Endothelial cell of umbilical vein (primary cell): ENCODE results near the gene RAD51B. TPM values are rescaled to one million over a fixed set of nuclear protein-coding genes. Genes with fewer than 3 reads are reported as not detected.

Experiments used
- BruUV-seq: library from RNA; stranded (reverse); fragments of 400-500 nt; replicated peaks from 2 replicates; lab custom pipeline; 2021; lab: Mats Ljungman, UMichigan
- CTCF ChIA-PET: fragments of 300-600, 350-600 bp; sonication (Branson Sonifier 250); formaldehyde crosslinking; loops from one replicate; lab custom pipeline; 2021; ENCODE audit warnings: antibody characterized with exemption, inconsistent platforms; lab: Charles Lee
- POLR2A ChIA-PET: fragments of 300-600, 350-600 bp; sonication (Branson Sonifier 250); formaldehyde crosslinking; loops from one replicate; lab custom pipeline; 2021; ENCODE audit warnings: antibody characterized with exemption, inconsistent platforms; lab: Charles Lee
- DNase-seq: peaks from one replicate; pipeline ENCODE4 v3.0.0-alpha.2; 2011; ENCODE audit warnings: low read depth, low spot score
- FAIRE-seq: peaks from 2 replicates; lab custom pipeline; 2011; peaks lifted over from hg19 to GRCh38; lab: Jason Lieb, UNC
- H2AFZ ChIP-seq: 2 replicates; pipeline ENCODE4 v1.6.0; 2012; ENCODE audit warnings: low read depth, low read length, control low read depth, inconsistent platforms
- H3K27ac ChIP-seq: 2 replicates; pipeline ENCODE4 v1.5.1; 2011; ENCODE audit warnings: low read depth, mild to moderate bottlenecking, control low read depth, low read length, moderate library complexity; ENCODE audit not compliant: insufficient read depth
- H3K27me3 ChIP-seq, 2 experiments: 2 replicates each; pipeline versions ENCODE4 v1.6.0 to v1.6.1; 2011; ENCODE audit warnings: low read length in 2 of 2, mixed read lengths in 1 of 2; ENCODE audit not compliant: control insufficient read depth in 2 of 2, insufficient read depth in 2 of 2
- H3K36me3 ChIP-seq, 2 experiments: 2 replicates in 1 of 2; 3 replicates in 1 of 2; pipeline ENCODE4 v1.5.1; 2011; ENCODE audit warnings: low read length in 2 of 2, mild to moderate bottlenecking in 1 of 2, moderate library complexity in 1 of 2; ENCODE audit not compliant: control insufficient read depth in 2 of 2, insufficient read depth in 2 of 2; ENCODE audit errors: extremely low read depth in 1 of 2
- H3K4me1 ChIP-seq: 3 replicates; pipeline ENCODE4 v1.5.1; 2011; ENCODE audit warnings: mild to moderate bottlenecking, low read length; ENCODE audit not compliant: control insufficient read depth, insufficient read depth; ENCODE audit errors: extremely low read depth
- H3K4me2 ChIP-seq: 2 replicates; pipeline ENCODE4 v1.6.1; 2011; ENCODE audit warnings: low read length, control low read depth, mixed read lengths; ENCODE audit not compliant: insufficient read depth
- H3K4me3 ChIP-seq, 3 experiments: fragments of 200-600 bp in 1 of 3; sonication (generic), shearing (Covaris generic) in 1 of 3; replicated peaks in 1 of 3; 2 replicates each; pipeline ENCODE4 v1.5.1; 2011 to 2016; ENCODE audit warnings: control low read depth in 3 of 3, low read length in 3 of 3, mild to moderate bottlenecking in 2 of 3, inconsistent platforms in 1 of 3, low read depth in 1 of 3, moderate library complexity in 1 of 3; ENCODE audit not compliant: insufficient read depth in 1 of 3
- H3K79me2 ChIP-seq: 2 replicates; pipeline ENCODE4 v1.6.0; 2012; ENCODE audit warnings: low read length, inconsistent platforms; ENCODE audit not compliant: control insufficient read depth, insufficient read depth
- H3K9ac ChIP-seq: replicated peaks from 2 replicates; pipeline ENCODE3; 2011; ENCODE audit warnings: low read length, control low read depth; ENCODE audit not compliant: insufficient read depth; ENCODE audit errors: extremely low read depth
- H3K9me1 ChIP-seq: replicated peaks from 3 replicates; pipeline ENCODE4 v1.6.0; 2011; ENCODE audit warnings: mild to moderate bottlenecking, low read length; ENCODE audit not compliant: control insufficient read depth, insufficient read depth; ENCODE audit errors: extremely low read depth
- H3K9me3 ChIP-seq: replicated peaks from 2 replicates; pipeline ENCODE4 v1.5.1; 2012; ENCODE audit warnings: low read length, inconsistent platforms; ENCODE audit not compliant: control insufficient read depth, insufficient read depth
- H4K20me1 ChIP-seq: replicated peaks from 2 replicates; pipeline ENCODE3; 2011; ENCODE audit warnings: mild to moderate bottlenecking, low read length; ENCODE audit not compliant: control insufficient read depth, insufficient read depth; ENCODE audit errors: extremely low read depth
- EZH2 ChIP-seq: IDR thresholded peaks from 2 replicates; pipeline ENCODE4 v1.6.1; 2012; ENCODE audit warnings: borderline replicate concordance, low read depth, mild to moderate bottlenecking, moderate library complexity, low read length, inconsistent platforms; ENCODE audit not compliant: severe bottlenecking
- FOS ChIP-seq: IDR thresholded peaks from 2 replicates; pipeline ENCODE4 v1.6.1; 2011; ENCODE audit warnings: mild to moderate bottlenecking, low read length, moderate library complexity, borderline replicate concordance; ENCODE audit not compliant: insufficient read depth
- GATA2 ChIP-seq: IDR thresholded peaks from 2 replicates; pipeline ENCODE4 v1.7.0; 2011; ENCODE audit warnings: low read depth, mild to moderate bottlenecking, moderate library complexity, mixed read lengths, low read length; ENCODE audit not compliant: insufficient read length, insufficient read depth
- MYC ChIP-seq: IDR thresholded peaks from one replicate; pipeline ENCODE4 v1.6.1; 2011; ENCODE audit warnings: mild to moderate bottlenecking, low read depth, low read length
- POLR2A ChIP-seq: IDR thresholded peaks from 2 replicates; pipeline ENCODE4 v1.6.1; 2012; ENCODE audit warnings: low read depth, mild to moderate bottlenecking, control low read depth, low read length
- POLR2AphosphoS5 ChIP-seq: IDR thresholded peaks from 2 replicates; pipeline ENCODE4 v1.6.1; 2012; ENCODE audit warnings: low read depth, mild to moderate bottlenecking, control low read depth, low read length, moderate library complexity; ENCODE audit not compliant: insufficient read depth
- dilution Hi-C: fragments of 300-500 bp; cut with MboI; formaldehyde crosslinking; loops from one replicate; pipeline ENCODE4 v1.15.0; 2019; ENCODE audit warnings: low sequenced_read_pairs; ENCODE audit not compliant: extremely low pct_ligation_motif_present
- intact Hi-C: fragments of 100-400 bp; cut with micrococcal nuclease; formaldehyde crosslinking; loops from one replicate; pipeline ENCODE4 v1.10.0; 2022
- polyA plus RNA-seq, 4 experiments: library from polyadenylated mRNA; depleted of rRNA in 3 of 4; stranded (reverse) in 3 of 4; unstranded in 1 of 4; fragments of >200 nt; gene quantifications; 2 replicates each; pipeline versions ENCODE4 v1.2.1 to v1.2.3, GENCODE V29; 2011 to 2012; ENCODE audit warnings: missing spikeins in 1 of 4
- total RNA-seq: library from RNA; stranded (reverse); gene quantifications from 2 replicates; pipeline ENCODE4 v1.2.3, GENCODE V29; 2021
- TF ChIP-seq, protein P1 (sequence below), 2 donors: IDR thresholded peaks; 1 replicate in 1 of 2; 2 replicates in 1 of 2; pipeline ENCODE4 v1.5.1; 2011; ENCODE audit warnings: low read length in 2 of 2, mild to moderate bottlenecking in 2 of 2, moderate library complexity in 2 of 2, control low read depth in 1 of 2, inconsistent platforms in 1 of 2, low read depth in 1 of 2; ENCODE audit not compliant: insufficient read depth in 1 of 2; ENCODE audit errors: extremely low read depth in 1 of 2
- TF ChIP-seq, protein P2 (sequence below): IDR thresholded peaks from 2 replicates; pipeline ENCODE4 v1.6.1; 2011; ENCODE audit not compliant: insufficient read depth, insufficient read length

RAD51B gene
- total and polyA plus RNA-seq, 2 donors (not counting 3 experiments of a cell fraction or from before 2014, with no cell fraction given), result 3.9 to 19.0 TPM

DNA sequence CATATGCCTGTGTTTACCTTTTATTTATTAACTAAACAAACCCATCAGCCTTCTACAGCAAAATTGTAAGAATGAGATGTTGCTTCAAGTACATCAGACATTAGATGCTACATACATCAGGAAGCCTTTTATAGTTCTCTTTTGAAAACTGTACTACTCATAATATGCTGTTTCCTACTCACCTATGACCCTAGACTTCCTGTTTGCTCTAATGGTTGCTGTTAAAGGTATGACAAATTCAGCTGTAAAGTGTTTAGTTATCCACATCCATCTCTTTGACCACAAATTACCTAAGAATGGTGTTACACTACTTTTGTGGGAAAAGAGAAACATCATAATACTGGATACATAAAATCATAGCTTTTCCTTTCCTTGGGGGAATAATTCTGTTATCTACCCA is 220.0 kb downstream of the RAD51B start:
- H3K4me1 ChIP-seq, result peaks cover 6% of the 10 kb centered on the region
- intact Hi-C loops, result no loop called here
- H3K9ac ChIP-seq, result no peak overlapping the region
- no peak for TF ChIP-seq MYC
- TF ChIP-seq POLR2A, result no peak
- no peak for TF ChIP-seq EZH2
- TF ChIP-seq GATA2, result no peak
- peak; percentile 18 for TF ChIP-seq FOS
- no peak for TF ChIP-seq POLR2AphosphoS5
- TF ChIP-seq, protein P1, sequence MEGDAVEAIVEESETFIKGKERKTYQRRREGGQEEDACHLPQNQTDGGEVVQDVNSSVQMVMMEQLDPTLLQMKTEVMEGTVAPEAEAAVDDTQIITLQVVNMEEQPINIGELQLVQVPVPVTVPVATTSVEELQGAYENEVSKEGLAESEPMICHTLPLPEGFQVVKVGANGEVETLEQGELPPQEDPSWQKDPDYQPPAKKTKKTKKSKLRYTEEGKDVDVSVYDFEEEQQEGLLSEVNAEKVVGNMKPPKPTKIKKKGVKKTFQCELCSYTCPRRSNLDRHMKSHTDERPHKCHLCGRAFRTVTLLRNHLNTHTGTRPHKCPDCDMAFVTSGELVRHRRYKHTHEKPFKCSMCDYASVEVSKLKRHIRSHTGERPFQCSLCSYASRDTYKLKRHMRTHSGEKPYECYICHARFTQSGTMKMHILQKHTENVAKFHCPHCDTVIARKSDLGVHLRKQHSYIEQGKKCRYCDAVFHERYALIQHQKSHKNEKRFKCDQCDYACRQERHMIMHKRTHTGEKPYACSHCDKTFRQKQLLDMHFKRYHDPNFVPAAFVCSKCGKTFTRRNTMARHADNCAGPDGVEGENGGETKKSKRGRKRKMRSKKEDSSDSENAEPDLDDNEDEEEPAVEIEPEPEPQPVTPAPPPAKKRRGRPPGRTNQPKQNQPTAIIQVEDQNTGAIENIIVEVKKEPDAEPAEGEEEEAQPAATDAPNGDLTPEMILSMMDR (IDR thresholded peaks at IDR 0.05; ENCODE audit: extremely low read depth in 1 of 2, insufficient read depth in 1 of 2, low read depth in 1 of 2, low read length in 2 of 2), result no peak
- TF ChIP-seq, protein P2, sequence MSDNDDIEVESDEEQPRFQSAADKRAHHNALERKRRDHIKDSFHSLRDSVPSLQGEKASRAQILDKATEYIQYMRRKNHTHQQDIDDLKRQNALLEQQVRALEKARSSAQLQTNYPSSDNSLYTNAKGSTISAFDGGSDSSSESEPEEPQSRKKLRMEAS, result no peak
- H3K9me1 ChIP-seq, result no peaks in the 10 kb centered on the region
- FAIRE-seq (peak; percentile 53), DNase-seq (peak; percentile 55)
- H3K4me3 ChIP-seq, result no peak overlapping the region
- no peaks in the 10 kb centered on the region for H3K9me3 ChIP-seq
- no peaks in the 10 kb centered on the region for H4K20me1 ChIP-seq
- ChIA-PET POLR2A (no interaction called here), CTCF (interaction anchor here (0.8 to 1.0 kb wide), 2 partner anchors 155 to 156 kb away, joined by 3 read pairs; no protein-coding TSS in a partner anchor)
- no peaks in the 10 kb centered on the region for H3K27me3 ChIP-seq
- dilution Hi-C loops, result no loop called here
- no peaks in the 10 kb centered on the region for H3K79me2 ChIP-seq
- H3K4me2 ChIP-seq, result peak overlapping the region; percentile 12
- no TSS peak for BruUV-seq
- H3K36me3 ChIP-seq, result no peaks in the 10 kb centered on the region
- H3K27ac ChIP-seq, result no peak overlapping the region
- H2AFZ ChIP-seq, result no peak overlapping the region
